ENCODE measurements around the gene FNBP1L. TPM values are rescaled to one million over a fixed set of nuclear protein-coding genes. Genes with fewer than 3 reads are reported as not detected.
A peak's percentile ranks its signal among the peaks of the same experiment; 100 is the strongest.

FNBP1L gene
- total and polyA plus RNA-seq, 9 of the 15 experiments (the other 6 are each of a cell fraction or from before 2014, with no cell fraction given): 1.4 to 6.9 (median 5.9) TPM

- TF ChIP-seq, protein P1, sequence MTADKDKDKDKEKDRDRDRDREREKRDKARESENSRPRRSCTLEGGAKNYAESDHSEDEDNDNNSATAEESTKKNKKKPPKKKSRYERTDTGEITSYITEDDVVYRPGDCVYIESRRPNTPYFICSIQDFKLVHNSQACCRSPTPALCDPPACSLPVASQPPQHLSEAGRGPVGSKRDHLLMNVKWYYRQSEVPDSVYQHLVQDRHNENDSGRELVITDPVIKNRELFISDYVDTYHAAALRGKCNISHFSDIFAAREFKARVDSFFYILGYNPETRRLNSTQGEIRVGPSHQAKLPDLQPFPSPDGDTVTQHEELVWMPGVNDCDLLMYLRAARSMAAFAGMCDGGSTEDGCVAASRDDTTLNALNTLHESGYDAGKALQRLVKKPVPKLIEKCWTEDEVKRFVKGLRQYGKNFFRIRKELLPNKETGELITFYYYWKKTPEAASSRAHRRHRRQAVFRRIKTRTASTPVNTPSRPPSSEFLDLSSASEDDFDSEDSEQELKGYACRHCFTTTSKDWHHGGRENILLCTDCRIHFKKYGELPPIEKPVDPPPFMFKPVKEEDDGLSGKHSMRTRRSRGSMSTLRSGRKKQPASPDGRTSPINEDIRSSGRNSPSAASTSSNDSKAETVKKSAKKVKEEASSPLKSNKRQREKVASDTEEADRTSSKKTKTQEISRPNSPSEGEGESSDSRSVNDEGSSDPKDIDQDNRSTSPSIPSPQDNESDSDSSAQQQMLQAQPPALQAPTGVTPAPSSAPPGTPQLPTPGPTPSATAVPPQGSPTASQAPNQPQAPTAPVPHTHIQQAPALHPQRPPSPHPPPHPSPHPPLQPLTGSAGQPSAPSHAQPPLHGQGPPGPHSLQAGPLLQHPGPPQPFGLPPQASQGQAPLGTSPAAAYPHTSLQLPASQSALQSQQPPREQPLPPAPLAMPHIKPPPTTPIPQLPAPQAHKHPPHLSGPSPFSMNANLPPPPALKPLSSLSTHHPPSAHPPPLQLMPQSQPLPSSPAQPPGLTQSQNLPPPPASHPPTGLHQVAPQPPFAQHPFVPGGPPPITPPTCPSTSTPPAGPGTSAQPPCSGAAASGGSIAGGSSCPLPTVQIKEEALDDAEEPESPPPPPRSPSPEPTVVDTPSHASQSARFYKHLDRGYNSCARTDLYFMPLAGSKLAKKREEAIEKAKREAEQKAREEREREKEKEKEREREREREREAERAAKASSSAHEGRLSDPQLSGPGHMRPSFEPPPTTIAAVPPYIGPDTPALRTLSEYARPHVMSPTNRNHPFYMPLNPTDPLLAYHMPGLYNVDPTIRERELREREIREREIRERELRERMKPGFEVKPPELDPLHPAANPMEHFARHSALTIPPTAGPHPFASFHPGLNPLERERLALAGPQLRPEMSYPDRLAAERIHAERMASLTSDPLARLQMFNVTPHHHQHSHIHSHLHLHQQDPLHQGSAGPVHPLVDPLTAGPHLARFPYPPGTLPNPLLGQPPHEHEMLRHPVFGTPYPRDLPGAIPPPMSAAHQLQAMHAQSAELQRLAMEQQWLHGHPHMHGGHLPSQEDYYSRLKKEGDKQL (CRISPR knock-in tag; IDR thresholded peaks at IDR 0.05; ENCODE audit: borderline replicate concordance): no peak
- TF ChIP-seq POLR2AphosphoS5 (IDR thresholded peaks at IDR 0.05; ENCODE audit: control insufficient read depth, insufficient read depth, low read depth, low read length) (peak; percentile 87; the same call in 1 of the 2 replicates), POU5F1 (IDR thresholded peaks at IDR 0.05; ENCODE audit: borderline replicate concordance, low read depth, low read length, partially characterized antibody) (no peak), SUPT5H (IDR thresholded peaks at IDR 0.05) (no peak; the same call in 1 of the 2 replicates), HMBOX1 (IDR thresholded peaks at IDR 0.05) (peak; percentile 58; the same call in 1 of the 2 replicates), NCOA4 (IDR thresholded peaks at IDR 0.05; ENCODE audit: partially characterized antibody) (no peak), KDM1A (IDR thresholded peaks at IDR 0.05) (peak; percentile 85 to 86), CEBPB (tag; IDR thresholded peaks at IDR 0.05) (peak; percentile 79), TFE3 (CRISPR knock-in tag; IDR thresholded peaks at IDR 0.05) (peak; percentile 29; the same call in 1 of the 2 replicates), POLR2A (conservative IDR thresholded peaks at IDR 0.05) (peak; percentile 63), ARID4B (CRISPR knock-in tag; IDR thresholded peaks at IDR 0.05) (peak; percentile 80)
- TF ChIP-seq, protein P2, sequence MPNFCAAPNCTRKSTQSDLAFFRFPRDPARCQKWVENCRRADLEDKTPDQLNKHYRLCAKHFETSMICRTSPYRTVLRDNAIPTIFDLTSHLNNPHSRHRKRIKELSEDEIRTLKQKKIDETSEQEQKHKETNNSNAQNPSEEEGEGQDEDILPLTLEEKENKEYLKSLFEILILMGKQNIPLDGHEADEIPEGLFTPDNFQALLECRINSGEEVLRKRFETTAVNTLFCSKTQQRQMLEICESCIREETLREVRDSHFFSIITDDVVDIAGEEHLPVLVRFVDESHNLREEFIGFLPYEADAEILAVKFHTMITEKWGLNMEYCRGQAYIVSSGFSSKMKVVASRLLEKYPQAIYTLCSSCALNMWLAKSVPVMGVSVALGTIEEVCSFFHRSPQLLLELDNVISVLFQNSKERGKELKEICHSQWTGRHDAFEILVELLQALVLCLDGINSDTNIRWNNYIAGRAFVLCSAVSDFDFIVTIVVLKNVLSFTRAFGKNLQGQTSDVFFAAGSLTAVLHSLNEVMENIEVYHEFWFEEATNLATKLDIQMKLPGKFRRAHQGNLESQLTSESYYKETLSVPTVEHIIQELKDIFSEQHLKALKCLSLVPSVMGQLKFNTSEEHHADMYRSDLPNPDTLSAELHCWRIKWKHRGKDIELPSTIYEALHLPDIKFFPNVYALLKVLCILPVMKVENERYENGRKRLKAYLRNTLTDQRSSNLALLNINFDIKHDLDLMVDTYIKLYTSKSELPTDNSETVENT (CRISPR knock-in tag; IDR thresholded peaks at IDR 0.05): no peak
Observed at GRCh38 chr1:93567255-93567918, 119.5 kb downstream of the FNBP1L start (continued).
